Astrocyte of the cerebellum (primary cell): ENCODE data around the gene KDM4B.

Experiments
- DNase-seq: peaks from one replicate; pipeline ENCODE4 v3.0.0-alpha.2; 2011; ENCODE audit warnings: low read depth
- H3K4me3 ChIP-seq: 2 replicates; pipeline ENCODE4 v1.5.1; 2011; ENCODE audit warnings: mild to moderate bottlenecking, low read depth, low read length, moderate library complexity
- in situ Hi-C: cut with HindIII; loops from 2 replicates; pipeline ENCODE4 v1.10.0; 2017; ENCODE audit warnings: low sequenced_read_pairs
- TF ChIP-seq, protein P1 (sequence below): IDR thresholded peaks from 2 replicates; pipeline ENCODE4 v1.5.1; 2012; ENCODE audit warnings: low read length, low read depth, moderate library complexity, mild to moderate bottlenecking; ENCODE audit errors: missing control alignments

The KDM4B gene

DNA sequence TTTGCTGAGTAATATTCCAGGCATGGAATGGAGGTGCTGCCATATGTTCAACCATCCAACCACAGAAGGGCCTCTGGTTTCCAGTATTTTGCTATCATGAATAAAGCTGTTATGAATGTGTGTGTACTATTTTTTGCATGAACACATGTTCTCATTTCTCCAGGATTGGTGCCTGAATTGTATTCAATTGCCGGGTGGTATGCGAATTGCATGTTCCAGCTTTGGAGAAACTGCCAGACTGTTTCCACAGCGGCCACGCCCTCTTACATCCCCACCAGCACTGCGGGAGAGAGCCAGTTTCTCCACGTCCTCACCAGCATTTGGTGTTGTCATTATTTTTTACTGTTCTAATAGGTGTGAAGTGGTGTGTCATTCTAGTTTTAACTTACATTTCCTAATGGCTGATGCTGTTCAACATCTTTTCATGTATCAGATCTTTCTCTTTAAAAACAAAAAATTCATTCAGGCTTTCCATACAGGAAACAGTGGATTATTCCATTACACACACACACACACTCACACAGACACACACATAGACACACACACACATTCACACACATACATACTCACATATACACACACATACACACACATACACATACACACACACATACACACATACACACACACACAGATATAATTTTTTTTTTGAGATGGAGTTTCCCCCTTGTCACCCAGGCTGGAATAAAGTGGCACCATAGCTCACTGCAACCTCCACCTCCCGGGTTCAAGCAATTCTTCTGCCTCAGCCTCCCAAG lies 217.6 kb downstream of the KDM4B start:
- TF ChIP-seq, protein P1, sequence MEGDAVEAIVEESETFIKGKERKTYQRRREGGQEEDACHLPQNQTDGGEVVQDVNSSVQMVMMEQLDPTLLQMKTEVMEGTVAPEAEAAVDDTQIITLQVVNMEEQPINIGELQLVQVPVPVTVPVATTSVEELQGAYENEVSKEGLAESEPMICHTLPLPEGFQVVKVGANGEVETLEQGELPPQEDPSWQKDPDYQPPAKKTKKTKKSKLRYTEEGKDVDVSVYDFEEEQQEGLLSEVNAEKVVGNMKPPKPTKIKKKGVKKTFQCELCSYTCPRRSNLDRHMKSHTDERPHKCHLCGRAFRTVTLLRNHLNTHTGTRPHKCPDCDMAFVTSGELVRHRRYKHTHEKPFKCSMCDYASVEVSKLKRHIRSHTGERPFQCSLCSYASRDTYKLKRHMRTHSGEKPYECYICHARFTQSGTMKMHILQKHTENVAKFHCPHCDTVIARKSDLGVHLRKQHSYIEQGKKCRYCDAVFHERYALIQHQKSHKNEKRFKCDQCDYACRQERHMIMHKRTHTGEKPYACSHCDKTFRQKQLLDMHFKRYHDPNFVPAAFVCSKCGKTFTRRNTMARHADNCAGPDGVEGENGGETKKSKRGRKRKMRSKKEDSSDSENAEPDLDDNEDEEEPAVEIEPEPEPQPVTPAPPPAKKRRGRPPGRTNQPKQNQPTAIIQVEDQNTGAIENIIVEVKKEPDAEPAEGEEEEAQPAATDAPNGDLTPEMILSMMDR: no peak
- in situ Hi-C loops: no loop called here
- peak; percentile 18 for DNase-seq

DNA sequence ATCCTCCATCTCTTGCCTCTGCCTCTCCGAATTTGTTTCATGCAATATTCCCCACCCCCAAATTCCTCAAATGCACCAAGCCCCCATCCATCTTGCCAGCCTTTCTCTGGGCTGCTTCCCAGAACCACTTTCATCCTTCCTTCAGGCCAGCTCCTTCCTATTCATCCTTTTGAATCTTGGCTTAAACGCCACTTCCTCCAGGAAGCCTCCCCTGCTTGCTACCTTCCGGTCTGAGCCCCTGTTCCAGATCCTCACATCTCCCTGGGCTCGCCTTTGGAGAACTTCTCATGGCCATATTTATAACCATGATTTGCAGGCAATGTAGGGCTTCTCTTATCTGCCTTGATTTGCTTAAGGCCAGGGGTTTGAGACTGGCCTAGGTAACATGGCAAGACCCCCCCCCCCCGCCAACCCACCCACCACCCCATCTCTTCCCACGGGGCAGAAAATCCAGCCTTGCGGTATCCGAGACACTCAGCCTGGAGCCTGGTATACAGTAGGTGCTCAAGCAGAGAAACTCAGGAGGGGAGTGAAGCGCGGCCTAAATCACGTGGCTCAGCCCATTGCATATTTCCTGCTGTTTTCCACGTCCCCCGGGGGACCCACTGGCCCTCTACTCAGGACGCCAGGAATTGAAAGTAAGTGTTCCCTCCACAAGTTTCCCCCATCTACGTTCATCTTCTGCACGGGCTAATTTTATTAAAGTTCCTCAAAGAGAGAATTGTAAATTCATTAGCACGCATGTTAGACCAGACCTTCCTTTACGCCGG lies 219.8 kb downstream of the KDM4B start:
- TF ChIP-seq, protein P1: no peak
- in situ Hi-C loops: no loop called here
- no peak for DNase-seq
- H3K4me3 ChIP-seq: no peak overlapping the region

More for the DNA sequence above, 217.6 kb downstream of the KDM4B start:
- H3K4me3 ChIP-seq: no peak overlapping the region

DNA sequence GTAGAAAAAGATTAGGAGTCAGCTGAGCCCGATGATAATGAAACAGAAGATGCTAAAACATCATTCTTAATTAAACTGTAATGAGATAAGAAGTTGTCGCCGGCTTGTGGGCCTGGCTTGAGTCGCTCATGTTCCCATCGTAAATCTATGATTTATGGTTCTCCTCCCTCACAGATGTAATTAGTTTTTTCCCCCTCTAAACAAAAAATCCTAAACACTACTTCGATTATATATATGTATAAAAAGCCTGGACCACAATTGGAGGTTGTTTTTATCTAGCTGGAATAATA lies 220.3 kb downstream of the KDM4B start:
- in situ Hi-C loops: no loop called here
- H3K4me3 ChIP-seq: no peak overlapping the region
- TF ChIP-seq, protein P1: no peak
- DNase-seq: no peak

DNA sequence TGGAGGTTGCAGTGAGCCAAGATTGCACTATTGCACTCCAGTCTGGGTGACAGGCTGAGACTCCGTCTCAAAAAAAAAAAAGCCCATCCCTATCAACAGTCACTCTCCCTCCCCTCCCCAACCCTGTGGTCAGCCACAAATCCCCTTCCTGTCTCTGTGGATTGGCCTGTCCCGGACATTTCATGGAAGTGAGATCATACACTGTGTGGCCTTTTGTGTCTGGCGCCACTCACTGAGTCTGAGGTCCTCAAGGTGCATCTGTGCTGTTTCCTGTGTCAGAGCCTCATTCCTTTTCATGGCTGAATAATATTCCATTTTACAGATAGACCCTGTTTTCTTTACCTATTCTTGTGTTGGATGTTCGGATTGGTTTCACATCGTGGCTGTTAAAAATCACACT lies 222.2 kb downstream of the KDM4B start:
- in situ Hi-C loops: no loop called here
- TF ChIP-seq, protein P1: no peak
- no peak for DNase-seq
- H3K4me3 ChIP-seq: no peak overlapping the region

DNA sequence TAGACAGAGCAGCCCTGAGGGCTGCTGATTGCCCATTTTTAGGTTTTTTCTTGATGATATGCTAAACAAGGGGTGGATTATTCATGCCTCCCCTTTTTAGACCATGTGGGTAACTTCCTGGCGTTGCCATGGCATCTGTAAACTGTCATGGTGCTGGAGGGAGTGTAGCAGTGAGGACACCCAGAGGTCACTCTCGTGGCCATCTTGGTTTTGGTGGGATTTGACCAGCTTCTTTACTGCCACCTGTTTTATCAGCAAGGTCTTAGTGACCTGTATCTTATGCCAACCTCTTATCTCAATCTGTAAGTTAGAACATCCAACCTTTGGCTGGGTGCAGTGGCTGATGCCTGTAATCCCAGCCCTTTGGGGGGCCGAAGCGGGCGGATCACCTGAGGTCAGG lies 223.7 kb downstream of the KDM4B start:
- no peak for DNase-seq
- in situ Hi-C loops: no loop called here
- H3K4me3 ChIP-seq: no peak overlapping the region
- TF ChIP-seq, protein P1: no peak

DNA sequence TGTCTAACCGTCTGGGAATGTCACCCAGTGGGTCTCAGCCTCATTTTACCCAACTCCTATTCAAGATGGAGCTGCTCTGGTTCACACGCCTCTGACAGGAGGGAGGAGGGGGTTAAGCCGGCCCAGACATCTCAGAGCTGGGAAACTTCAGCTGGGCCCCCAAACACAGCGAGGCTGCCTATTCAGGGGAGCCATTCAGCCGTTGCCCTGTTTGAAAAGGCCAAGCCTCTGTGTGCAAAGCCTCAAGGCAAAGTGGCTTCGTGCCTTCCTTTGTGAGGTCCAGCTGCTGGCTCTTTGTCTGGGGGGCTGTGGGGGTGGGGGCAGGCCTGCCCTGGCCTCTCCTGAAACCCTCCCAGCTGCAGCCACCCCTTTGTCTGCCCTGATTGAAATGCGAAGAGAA lies 224.3 kb downstream of the KDM4B start:
- in situ Hi-C loops: no loop called here
- no peak for DNase-seq
- TF ChIP-seq, protein P1: no peak
- H3K4me3 ChIP-seq: no peak overlapping the region
